CD4-positive, alpha-beta memory T cell (primary cell): ENCODE results near the gene RPS6KA5. TPM values are rescaled to one million over a fixed set of nuclear protein-coding genes. Genes with fewer than 3 reads are reported as not detected.
"Not testable (repeated sequence)": the region's sequence is repeated elsewhere in the genome, so short reads cannot be mapped to it uniquely, and the experiment has no call there.

ENCODE experiments used
- CTCF ChIA-PET: fragments of 350-600 bp; sonication (Branson Sonifier 250); formaldehyde crosslinking; loops from one replicate; lab custom pipeline; 2021; ENCODE audit warnings: inconsistent platforms; ENCODE audit not compliant: partially characterized antibody; lab: Charles Lee
- POLR2A ChIA-PET: fragments of 350-600 bp; sonication (Branson Sonifier 250); formaldehyde crosslinking; loops from one replicate; lab custom pipeline; 2021; ENCODE audit not compliant: partially characterized antibody; lab: Charles Lee
- DNase-seq, 5 donors: peaks; one replicate each; pipeline versions ENCODE4 v3.0.0 to v3.0.0-alpha.2; 2020 to 2022; ENCODE audit warnings: mixed read lengths in 1 of 5
- H3K27ac ChIP-seq: one replicate; pipeline ENCODE4 v1.7.0; 2013; ENCODE audit warnings: low read depth, low read length
- H3K27me3 ChIP-seq: 2 replicates; pipeline ENCODE4 v1.7.0; 2013; ENCODE audit warnings: mild to moderate bottlenecking, low read length, moderate library complexity; ENCODE audit not compliant: insufficient read depth
- H3K36me3 ChIP-seq: 2 replicates; pipeline ENCODE4 v1.7.0; 2013; ENCODE audit warnings: mild to moderate bottlenecking, low read length, moderate library complexity; ENCODE audit not compliant: insufficient read depth
- H3K4me1 ChIP-seq: 2 replicates; pipeline ENCODE4 v1.7.0; 2013; ENCODE audit warnings: mild to moderate bottlenecking, low read length, moderate library complexity; ENCODE audit not compliant: insufficient read depth
- H3K4me3 ChIP-seq, 2 donors: one replicate each; pipeline ENCODE4 v1.7.0; 2013; ENCODE audit warnings: low read length in 2 of 2, mild to moderate bottlenecking in 1 of 2
- H3K9me3 ChIP-seq, 2 donors: one replicate each; pipeline ENCODE4 v1.7.0; 2013; ENCODE audit warnings: low read length in 2 of 2, control low read depth in 1 of 2; ENCODE audit not compliant: control insufficient read depth in 1 of 2
- H3K27ac Mint-ChIP-seq, 7 donors: one replicate each; pipeline ENCODE4 v1.8.0; 2020 to 2021; ENCODE audit warnings: mixed read lengths in 7 of 7, mild to moderate bottlenecking in 6 of 7, inconsistent platforms in 3 of 7, moderate library complexity in 3 of 7
- H3K27me3 Mint-ChIP-seq, 2 donors: one replicate each; pipeline ENCODE4 v1.8.0; 2020 to 2021; ENCODE audit warnings: mixed read lengths in 2 of 2
- H3K36me3 Mint-ChIP-seq, 2 donors: one replicate each; pipeline ENCODE4 v1.8.0; 2020 to 2021; ENCODE audit warnings: mixed read lengths in 2 of 2, inconsistent platforms in 1 of 2, mild to moderate bottlenecking in 1 of 2
- H3K4me1 Mint-ChIP-seq, 4 donors: one replicate each; pipeline ENCODE4 v1.8.0; 2020 to 2021; ENCODE audit warnings: mixed read lengths in 4 of 4, mild to moderate bottlenecking in 1 of 4
- H3K4me3 Mint-ChIP-seq, 8 donors: one replicate each; pipeline ENCODE4 v1.8.0; 2020 to 2021; ENCODE audit warnings: mixed read lengths in 8 of 8, mild to moderate bottlenecking in 7 of 8, moderate library complexity in 6 of 8, inconsistent platforms in 3 of 8
- H3K9me3 Mint-ChIP-seq, 8 donors: one replicate each; pipeline ENCODE4 v1.8.0; 2020 to 2021; ENCODE audit warnings: mixed read lengths in 8 of 8, mild to moderate bottlenecking in 5 of 8, inconsistent platforms in 3 of 8, moderate library complexity in 1 of 8
- intact Hi-C: fragments of 100-400 bp; cut with micrococcal nuclease; formaldehyde crosslinking; loops from one replicate; pipeline ENCODE4 v1.15.1; 2023
- polyA plus RNA-seq, 2 donors: library from polyadenylated mRNA; unstranded; fragments of 300-500 nt; fragmentation: Illumina TruSeq; gene quantifications; one replicate each; pipeline ENCODE4 v1.2.3, GENCODE V29; 2021
- total RNA-seq, 2 experiments: library from RNA; stranded (reverse); gene quantifications; one replicate each; pipeline ENCODE4 v1.2.3, GENCODE V29; 2021

The RPS6KA5 gene
- total and polyA plus RNA-seq, 4 experiments from 2014 or later = 28.8 to 44.7 (median 36.3) TPM

DNA sequence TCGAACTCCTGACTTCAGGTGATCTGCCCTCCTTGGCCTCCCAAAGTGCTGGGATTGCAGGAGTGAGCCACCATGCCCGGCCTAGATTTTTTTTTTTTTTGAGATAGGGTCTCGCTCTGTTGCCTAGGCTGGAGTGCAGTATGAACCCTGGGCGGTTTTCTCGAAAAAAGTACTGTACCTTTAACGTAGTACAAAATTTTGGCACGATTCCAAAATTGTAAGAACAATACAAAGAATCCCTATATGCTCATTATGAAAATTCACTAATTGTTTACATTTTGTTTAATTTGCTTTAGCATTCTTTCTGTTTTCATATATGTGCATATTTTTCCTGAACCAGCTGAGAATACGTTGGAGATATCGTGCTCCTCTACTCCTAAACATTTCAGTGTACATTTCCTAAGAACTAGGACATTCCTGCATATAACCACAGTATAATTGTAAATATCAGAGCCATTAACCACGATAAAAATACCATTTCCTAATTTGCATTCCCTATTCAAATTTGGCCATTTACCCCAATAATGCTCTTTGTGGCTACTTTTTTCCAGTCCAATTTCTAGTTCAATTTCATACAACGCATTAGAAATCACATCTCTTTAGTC lies 97.8 kb downstream of the RPS6KA5 start:
- H3K4me1 Mint-ChIP-seq = peaks cover 4 to 12% (median 9%) of the 10 kb centered on the region in 4 donors
- Histone ChIP-seq H3K4me1 (no peaks in the 10 kb centered on the region), H3K36me3 (no peaks in the 10 kb centered on the region), H3K9me3 (no peaks in the 10 kb centered on the region), H3K27me3 (no peaks in the 10 kb centered on the region), H3K4me3 (no peak overlapping the region), H3K27ac (no peak overlapping the region)
- no peaks in the 10 kb centered on the region for H3K27me3 Mint-ChIP-seq
- peaks cover 35 to 50% of the 10 kb centered on the region in 2 donors for H3K36me3 Mint-ChIP-seq
- no peak overlapping the region for H3K4me3 Mint-ChIP-seq
- ChIA-PET CTCF (no interaction called here), POLR2A (no interaction called here)
- peaks cover 0 to 2% (median under 1%) of the 10 kb centered on the region in 8 donors for H3K9me3 Mint-ChIP-seq
- no peak overlapping the region for H3K27ac Mint-ChIP-seq
- no peak for DNase-seq
- intact Hi-C loops = no loop called here

DNA sequence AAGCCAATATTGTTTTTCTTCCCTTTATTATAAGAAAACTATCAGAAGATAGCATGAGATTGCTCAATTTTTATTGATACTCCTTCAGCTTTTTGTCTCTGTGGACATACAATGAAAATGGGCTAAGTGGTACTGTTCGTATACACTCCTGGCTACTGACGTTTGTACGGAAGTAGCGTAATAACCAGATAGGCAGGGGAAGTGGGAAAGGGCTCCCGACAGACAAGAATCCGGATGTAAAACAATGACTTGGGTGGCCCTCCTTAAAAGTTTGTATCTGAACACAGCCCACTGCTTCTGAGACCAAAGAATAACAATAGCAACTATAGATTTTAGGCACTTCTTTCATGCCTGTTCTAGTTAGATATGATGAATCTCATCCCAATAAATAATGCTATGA lies 99.6 kb downstream of the RPS6KA5 start:
- no peak overlapping the region for H3K4me3 Mint-ChIP-seq
- Histone ChIP-seq H3K4me1 (no peaks in the 10 kb centered on the region), H3K27me3 (no peaks in the 10 kb centered on the region), H3K36me3 (no peaks in the 10 kb centered on the region), H3K9me3 (no peaks in the 10 kb centered on the region), H3K27ac (no peak overlapping the region), H3K4me3 (no peak overlapping the region)
- ChIA-PET POLR2A (no interaction called here), CTCF (interaction anchor here (0.7 to 1.5 kb wide), 3 partner anchors 58 to 327 kb away, joined by 3 to 5 read pairs (median 3); no protein-coding TSS in a partner anchor)
- H3K27me3 Mint-ChIP-seq = no peaks in the 10 kb centered on the region
- no peak for DNase-seq
- peaks cover 0 to 16% (median 12%) of the 10 kb centered on the region in 8 donors for H3K9me3 Mint-ChIP-seq
- peaks cover 3 to 10% (median 7%) of the 10 kb centered on the region in 4 donors for H3K4me1 Mint-ChIP-seq
- H3K36me3 Mint-ChIP-seq = peaks cover 40 to 63% of the 10 kb centered on the region in 2 donors
- H3K27ac Mint-ChIP-seq = no peak overlapping the region
- intact Hi-C loops = no loop called here

DNA sequence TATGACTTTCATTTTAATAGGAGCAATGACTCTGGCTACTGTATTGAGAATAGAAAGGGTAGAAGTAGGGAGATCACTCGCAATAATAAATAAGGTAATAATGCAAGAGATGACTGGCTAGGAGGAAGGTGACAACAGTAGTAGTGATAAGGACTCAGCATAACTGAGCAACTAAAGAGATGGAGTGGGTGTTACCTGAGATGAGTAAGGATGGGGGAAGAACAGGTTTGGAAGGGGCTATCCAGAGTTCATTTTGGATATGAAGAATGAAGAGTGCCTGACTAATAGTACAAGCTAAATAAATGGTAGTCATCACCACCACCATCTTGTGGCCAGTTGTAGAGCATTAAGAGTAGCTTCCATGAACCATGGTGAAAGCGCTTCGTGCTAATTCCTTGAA lies 101.1 kb downstream of the RPS6KA5 start:
- ChIA-PET POLR2A (no interaction called here), CTCF (no interaction called here)
- no peak for DNase-seq
- intact Hi-C loops = no loop called here
- Mint-ChIP-seq H3K27me3 (no peaks in the 10 kb centered on the region), H3K4me1 (peaks cover 0 to 6% (median 5%) of the 10 kb centered on the region in 4 donors), H3K36me3 (peaks cover 44 to 66% of the 10 kb centered on the region in 2 donors), H3K9me3 (peaks cover 4 to 30% (median 24%) of the 10 kb centered on the region in 8 donors), H3K4me3 (no peak overlapping the region), H3K27ac (peak overlapping the region in 1 of 7 donors; percentile 79)
- Histone ChIP-seq H3K4me3 (no peak overlapping the region), H3K27me3 (no peaks in the 10 kb centered on the region), H3K9me3 (no peaks in the 10 kb centered on the region), H3K4me1 (no peaks in the 10 kb centered on the region), H3K27ac (no peak overlapping the region), H3K36me3 (no peaks in the 10 kb centered on the region)

DNA sequence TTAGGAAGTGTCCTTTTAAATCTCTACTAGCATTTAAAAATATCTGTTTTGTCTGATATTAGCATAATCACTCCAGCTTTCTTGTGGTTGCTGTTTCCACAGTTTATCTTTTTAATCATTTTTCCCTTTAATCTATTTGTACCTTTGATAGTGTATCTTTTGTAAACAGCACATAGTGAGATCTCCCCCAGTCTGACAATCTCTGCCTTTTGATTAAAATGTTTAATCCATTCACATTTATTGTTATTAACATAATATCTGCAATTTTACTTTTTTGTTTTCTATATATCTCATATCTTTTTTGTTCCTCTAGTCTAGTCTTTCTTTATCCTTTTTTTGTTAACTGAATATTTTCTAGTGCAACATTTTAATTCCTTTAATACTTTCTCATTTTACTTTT lies 104.2 kb downstream of the RPS6KA5 start:
- POLR2A ChIA-PET = no interaction called here
- no peaks in the 10 kb centered on the region for H3K36me3 ChIP-seq
- CTCF ChIA-PET = interaction anchor here (0.7 kb wide), 1 partner anchor 54 kb away, joined by 5 read pairs; no protein-coding TSS in a partner anchor
- H3K27me3 ChIP-seq = no peaks in the 10 kb centered on the region
- intact Hi-C loops = no loop called here
- Mint-ChIP-seq H3K36me3 (peaks cover 44 to 77% of the 10 kb centered on the region in 2 donors), H3K9me3 (peaks cover 4 to 46% (median 32%) of the 10 kb centered on the region in 8 donors), H3K27ac (no peak overlapping the region), H3K27me3 (no peaks in the 10 kb centered on the region), H3K4me1 (peaks cover 0 to 8% (median 5%) of the 10 kb centered on the region in 4 donors), H3K4me3 (no peak overlapping the region)
- H3K4me3 ChIP-seq = no peak overlapping the region
- H3K4me1 ChIP-seq = no peaks in the 10 kb centered on the region
- no peak overlapping the region for H3K27ac ChIP-seq
- DNase-seq = no peak
- H3K9me3 ChIP-seq = no peaks in the 10 kb centered on the region

GRCh38 chr14:90953643-90954042 lies 106.8 kb downstream of the RPS6KA5 start:
- H3K4me1 ChIP-seq, DNase-seq, H3K27me3 ChIP-seq, H3K36me3 ChIP-seq, H3K4me3 Mint-ChIP-seq, intact Hi-C loops, POLR2A ChIA-PET, H3K27me3 Mint-ChIP-seq, H3K27ac ChIP-seq, H3K4me3 ChIP-seq, CTCF ChIA-PET, H3K9me3 ChIP-seq, H3K4me1 Mint-ChIP-seq, H3K27ac Mint-ChIP-seq: not testable (repeated sequence)
- Mint-ChIP-seq H3K36me3 (peaks cover 35 to 61% of the 10 kb centered on the region in 2 donors), H3K9me3 (peaks cover 8 to 46% (median 32%) of the 10 kb centered on the region in 8 donors)

DNA sequence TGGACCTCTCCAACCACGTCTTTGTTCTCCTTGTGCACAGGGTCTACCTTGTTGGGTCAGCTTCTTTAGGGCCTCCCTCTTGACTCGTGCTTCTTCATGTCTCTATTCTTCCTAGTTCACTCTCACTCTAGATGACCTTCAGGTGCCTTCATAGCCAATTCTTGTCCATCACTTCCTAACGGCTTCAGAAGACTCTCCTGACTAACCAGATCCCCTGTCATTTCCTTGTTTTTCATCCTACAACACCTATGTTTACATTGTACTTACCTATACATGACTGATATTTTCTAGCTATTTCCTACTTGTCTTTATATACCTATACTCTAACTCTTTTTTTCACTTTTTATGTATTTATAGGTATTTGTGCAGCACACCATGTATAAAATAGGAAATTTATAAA lies 117.1 kb downstream of the RPS6KA5 start:
- ChIA-PET CTCF (no interaction called here), POLR2A (no interaction called here)
- Histone ChIP-seq H3K27ac (no peak overlapping the region), H3K27me3 (no peaks in the 10 kb centered on the region), H3K9me3 (no peaks in the 10 kb centered on the region), H3K4me3 (no peak overlapping the region), H3K36me3 (peaks cover 4% of the 10 kb centered on the region), H3K4me1 (no peaks in the 10 kb centered on the region)
- Mint-ChIP-seq H3K27me3 (no peaks in the 10 kb centered on the region), H3K4me3 (no peak overlapping the region), H3K4me1 (peaks cover 0 to 5% (median 0%) of the 10 kb centered on the region in 4 donors), H3K27ac (peak overlapping the region in 1 of 7 donors; percentile 2), H3K9me3 (peaks cover 13 to 27% (median 21%) of the 10 kb centered on the region in 8 donors), H3K36me3 (peaks cover 53 to 63% of the 10 kb centered on the region in 2 donors)
- intact Hi-C loops = no loop called here
- DNase-seq = no peak

DNA sequence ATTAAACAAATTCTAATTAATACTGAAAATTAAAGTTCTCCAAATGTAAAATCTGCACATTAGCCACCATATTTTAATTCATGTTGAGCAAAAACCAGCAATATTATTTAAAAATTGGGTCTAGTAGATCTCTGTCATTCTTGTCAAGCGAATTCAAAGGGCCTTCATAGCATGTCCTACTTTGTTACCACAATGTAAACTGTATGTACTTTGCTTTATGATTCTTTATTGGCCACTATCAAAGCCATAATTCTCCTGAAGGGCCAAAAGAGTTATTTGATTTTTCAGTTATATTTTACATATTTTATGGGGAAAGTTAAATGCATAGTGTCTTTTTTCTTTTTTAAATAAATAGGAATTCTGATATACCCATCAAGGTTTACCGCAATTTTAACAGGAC lies 117.9 kb downstream of the RPS6KA5 start:
- H3K27me3 ChIP-seq = no peaks in the 10 kb centered on the region
- Mint-ChIP-seq H3K36me3 (peaks cover 61 to 70% of the 10 kb centered on the region in 2 donors), H3K4me1 (peaks cover 0 to 5% (median 0%) of the 10 kb centered on the region in 4 donors), H3K27ac (no peak overlapping the region), H3K9me3 (peaks cover 13 to 32% (median 21%) of the 10 kb centered on the region in 8 donors), H3K27me3 (no peaks in the 10 kb centered on the region), H3K4me3 (no peak overlapping the region)
- H3K4me3 ChIP-seq = no peak overlapping the region
- ChIA-PET CTCF (no interaction called here), POLR2A (no interaction called here)
- no peaks in the 10 kb centered on the region for H3K9me3 ChIP-seq
- DNase-seq = no peak
- intact Hi-C loops = no loop called here
- H3K36me3 ChIP-seq = peaks cover 4% of the 10 kb centered on the region
- no peak overlapping the region for H3K27ac ChIP-seq
- H3K4me1 ChIP-seq = no peaks in the 10 kb centered on the region
